DMS153 treated with DMSO at 0.1 percent for 48 hours (cell line): ENCODE results near the gene C19orf25.
"Not testable (repeated sequence)": the region's sequence is repeated elsewhere in the genome, so short reads cannot be mapped to it uniquely, and the experiment has no call there.

ENCODE experiments used
- DNase-seq: peaks from one replicate; lab custom pipeline; 2025; ENCODE audit not compliant: unreplicated experiment; lab: John Stamatoyannopoulos, UW

The C19orf25 gene

DNA sequence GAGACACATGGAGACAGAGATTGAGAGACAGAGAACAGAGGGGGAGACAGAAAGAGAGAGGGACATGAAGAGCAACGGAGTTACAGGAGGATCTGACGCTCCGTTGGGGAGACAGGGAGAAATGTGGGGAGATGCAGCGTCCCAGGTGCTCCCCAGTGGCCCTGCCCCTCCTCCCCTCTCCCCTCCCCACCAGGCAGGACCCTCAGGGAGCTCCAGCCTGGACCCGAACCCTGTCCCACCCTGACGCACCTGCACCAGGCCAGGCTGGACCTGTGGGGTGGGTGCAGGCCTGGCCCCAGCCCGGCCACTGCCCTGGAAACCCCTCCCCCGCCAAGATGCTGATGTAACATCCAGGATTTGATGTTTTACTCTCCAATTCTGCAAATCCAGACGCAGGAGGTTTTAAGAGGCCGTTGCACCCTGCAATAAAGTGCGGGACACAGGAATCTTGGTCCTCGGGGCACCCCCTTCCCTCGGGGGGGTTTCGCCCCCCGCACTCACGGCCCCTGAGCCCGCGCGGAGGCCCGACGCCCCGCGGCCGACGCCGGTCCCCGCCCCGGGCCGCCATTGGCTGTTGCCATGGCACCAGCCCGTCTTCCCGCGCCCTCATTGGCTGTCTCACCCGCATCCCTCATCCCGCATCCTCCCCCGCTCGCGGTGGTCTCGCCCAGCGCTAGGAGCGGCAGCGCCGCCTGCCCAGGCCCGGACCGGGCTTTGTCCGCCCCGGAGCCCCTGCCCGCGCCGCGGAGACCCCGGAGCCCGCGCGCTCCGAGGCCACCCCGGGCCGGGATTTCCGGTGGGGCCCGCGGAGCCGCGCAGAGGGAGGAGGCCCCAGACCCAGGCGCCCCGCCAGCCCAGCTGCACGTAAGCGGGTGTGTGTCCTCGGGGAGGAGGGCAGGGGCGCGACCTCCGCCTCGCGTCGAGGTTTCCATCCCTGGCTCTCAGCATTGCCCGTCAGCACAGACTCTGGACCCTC lies 29.3 kb downstream of the C19orf25 start, which contains the start of gene APC2:
APC2 (plus strand) TSS at position 655 of the 976 bp plus-strand sequence. CDS start 2,881 bp downstream, outside the sequence.
- no peak for DNase-seq

DNA sequence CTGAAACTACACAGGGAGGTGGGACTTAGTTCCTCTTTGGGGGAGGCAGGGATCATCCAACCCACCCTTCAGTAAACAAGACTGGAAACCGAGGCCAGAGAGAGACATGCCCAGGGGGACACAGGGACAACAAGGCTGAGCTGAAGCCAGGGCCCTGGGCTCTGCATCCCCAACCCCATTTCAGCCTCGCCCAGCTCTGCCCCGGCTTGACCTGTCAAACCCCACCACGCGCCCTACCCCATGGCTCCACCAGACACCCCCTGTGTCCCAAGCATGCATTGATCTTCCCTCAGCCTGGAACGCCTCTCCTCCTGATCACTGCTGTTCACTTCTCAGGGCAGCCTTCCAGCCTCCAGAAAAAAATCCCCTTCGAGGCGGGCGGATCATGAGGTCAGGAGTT lies 31.1 kb downstream of the C19orf25 start:
- DNase-seq: no peak

GRCh38 chr19:1447504-1447903 lies 31.5 kb downstream of the C19orf25 start:
- DNase-seq: no peak

DNA sequence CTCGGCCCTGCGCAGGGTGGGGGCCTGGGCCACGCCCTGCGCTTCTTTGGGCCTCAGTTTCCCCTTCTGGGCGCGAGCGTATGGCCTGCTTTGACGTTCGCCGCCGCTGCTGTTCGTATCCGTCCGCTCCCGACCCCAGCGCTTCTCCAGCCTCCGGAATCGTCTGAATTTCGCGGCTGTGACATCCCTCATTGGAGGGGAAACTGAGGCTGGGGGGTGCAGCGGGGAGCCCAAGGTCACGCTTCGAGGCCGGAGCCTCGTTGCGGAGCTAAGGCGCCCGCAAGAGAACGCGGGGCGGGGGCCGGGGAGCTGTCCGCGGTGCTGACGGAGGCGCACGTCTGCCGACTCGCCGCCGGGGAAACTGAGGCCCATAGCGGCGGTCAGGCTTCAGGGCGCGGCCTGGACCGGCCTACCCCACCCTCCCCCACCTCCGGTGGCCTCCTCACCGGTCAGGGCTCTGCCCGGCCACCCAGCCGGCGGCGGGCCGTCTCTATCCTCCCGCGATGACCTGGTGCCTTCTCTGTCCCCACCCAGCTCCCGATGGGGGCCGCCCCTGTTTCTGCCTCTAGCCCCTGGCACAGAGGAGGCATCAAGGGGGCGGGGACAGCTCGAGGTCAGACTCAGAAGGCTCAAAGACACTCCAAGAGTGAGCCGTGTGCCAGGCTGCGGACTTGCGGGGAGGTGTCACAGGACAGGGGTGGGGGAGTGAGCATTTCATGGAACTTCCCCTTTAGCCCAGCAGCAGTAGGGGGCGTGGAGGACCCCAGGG lies 32.1 kb downstream of the C19orf25 start:
- no peak for DNase-seq

- DNase-seq: no peak
These were observed 32.9 kb downstream of the C19orf25 start for GRCh38 chr19:1445932-1446712.

GRCh38 chr19:1445185-1445931 lies 33.7 kb downstream of the C19orf25 start:
- DNase-seq: no peak

GRCh38 chr19:1441677-1442438 lies 37.2 kb downstream of the C19orf25 start:
- no peak for DNase-seq

- no peak for DNase-seq
These were observed 38.0 kb downstream of the C19orf25 start for GRCh38 chr19:1441022-1441426.

DNA sequence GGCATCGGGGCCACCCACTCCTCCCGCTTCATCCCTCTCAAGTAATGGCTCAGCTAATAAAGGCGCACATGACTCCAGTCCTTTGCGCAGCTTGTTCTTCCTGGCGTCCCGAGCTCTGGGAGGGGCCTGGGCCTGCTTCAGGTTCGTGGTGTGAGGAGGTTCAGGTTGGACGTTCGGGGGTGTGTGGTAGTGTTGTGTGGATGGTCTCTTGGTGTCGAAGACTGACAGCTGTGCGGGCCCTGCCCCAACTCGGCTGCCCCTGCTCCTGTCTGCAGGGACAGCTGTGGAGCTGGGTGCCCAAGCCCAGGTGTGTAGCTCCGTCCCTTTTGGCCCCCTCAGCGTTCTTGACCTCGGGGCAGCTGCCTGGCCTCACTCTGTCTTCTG lies 38.6 kb downstream of the C19orf25 start:
- DNase-seq: no peak

- not testable (repeated sequence) for DNase-seq
These were observed 39.2 kb downstream of the C19orf25 start for GRCh38 chr19:1439525-1440417.

DNA sequence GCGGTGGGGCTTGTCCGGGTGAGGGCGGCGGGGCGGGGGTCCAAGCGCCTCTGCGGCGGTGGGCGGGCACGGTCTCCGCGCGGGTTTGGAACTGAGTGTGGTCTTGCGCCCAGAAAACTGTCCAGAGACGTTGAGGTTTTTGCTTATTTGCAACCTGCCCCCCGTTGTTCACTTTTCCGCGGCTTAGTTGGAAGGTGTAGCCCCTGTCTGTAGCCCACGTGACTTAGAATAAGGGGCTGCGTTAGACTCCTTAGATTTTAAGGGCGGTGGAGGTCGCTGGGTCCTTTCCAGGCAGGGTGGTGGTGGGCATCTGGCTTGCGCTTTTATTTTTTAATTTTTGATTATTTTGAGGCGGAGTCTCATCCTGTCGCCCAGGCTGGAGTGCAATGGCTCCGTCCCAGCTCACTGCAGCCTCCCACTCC lies 40.1 kb downstream of the C19orf25 start:
- no peak for DNase-seq

- DNase-seq: peak; percentile 52
These were observed 40.7 kb downstream of the C19orf25 start, which contains the start of gene RPS15 for GRCh38 chr19:1438035-1438932. TSS of gene RPS15 (plus strand) at chr19:1438396. CDS start at chr19:1438426, 30 bp downstream.

GRCh38 chr19:1437609-1438008 lies 41.4 kb downstream of the C19orf25 start:
- no peak for DNase-seq

DNA sequence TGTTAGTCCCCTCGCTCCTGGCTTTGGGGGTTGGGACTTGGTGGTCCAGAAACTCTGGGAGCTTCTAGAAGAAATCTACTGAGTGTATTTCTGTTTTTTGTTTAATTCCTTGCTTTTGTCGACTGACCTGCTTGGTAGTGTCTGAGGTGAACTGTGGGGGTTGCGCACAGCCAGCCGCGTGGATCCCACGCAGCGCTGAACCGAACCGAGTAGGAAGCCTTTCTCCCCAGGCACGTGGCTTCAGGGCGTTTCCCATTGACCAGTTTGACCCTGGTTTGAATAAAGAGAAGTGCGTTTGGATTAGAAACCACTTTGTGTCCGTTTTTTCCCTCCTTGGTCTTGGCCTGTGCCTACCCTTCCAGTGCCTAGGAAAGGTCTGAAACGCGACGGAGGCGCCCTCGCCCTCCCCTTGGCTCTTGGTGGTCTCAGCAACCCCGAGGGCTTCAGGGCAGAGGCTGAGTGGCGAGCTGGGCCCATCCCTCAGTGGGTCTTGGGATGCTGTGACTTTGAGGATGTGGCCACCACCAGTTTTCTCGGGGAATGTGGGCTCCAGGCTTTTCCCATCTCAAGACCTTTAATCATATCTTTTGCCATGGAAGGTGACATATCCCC lies 43.5 kb downstream of the C19orf25 start:
- DNase-seq: no peak

DNA sequence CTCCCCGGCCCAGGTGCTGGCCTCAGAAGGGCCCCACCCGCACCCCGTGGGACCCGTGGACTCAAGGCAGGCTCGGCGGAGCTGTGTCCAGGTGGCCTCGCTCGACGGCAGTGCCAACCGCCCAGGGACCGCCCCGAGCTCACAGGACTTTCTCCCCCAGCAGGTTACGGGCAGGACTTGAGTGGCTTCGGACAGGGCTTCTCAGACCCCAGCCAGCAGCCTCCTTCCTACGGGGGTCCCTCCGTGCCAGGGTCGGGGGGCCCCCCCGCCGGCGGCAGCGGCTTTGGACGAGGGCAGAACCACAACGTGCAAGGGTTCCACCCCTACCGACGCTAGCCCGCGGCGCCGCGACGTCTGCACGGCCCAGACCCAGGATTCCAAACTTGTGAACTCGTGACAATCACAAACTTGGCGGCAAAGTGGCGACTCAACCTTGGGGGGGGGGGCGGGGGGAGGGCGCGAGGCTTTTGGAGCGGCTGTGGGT lies 44.4 kb downstream of the C19orf25 start:
- DNase-seq: no peak

- no peak for DNase-seq
These were observed 45.0 kb downstream of the C19orf25 start for GRCh38 chr19:1434040-1434366.
